GM12878 (cell line): ENCODE measurements around the gene SMAD4. TPM values are rescaled to one million over a fixed set of nuclear protein-coding genes. Genes with fewer than 3 reads are reported as not detected.

Source experiments
- ATAC-seq: fragments of 200-7000 bp; cut with Tn5 transposase; 3 replicates; pipeline ENCODE4 v1.9.1; 2020; ENCODE audit warnings: mild to moderate bottlenecking, moderate library complexity
- BruUV-seq: library from RNA; stranded (reverse); fragments of 400-500 nt; replicated peaks from 2 replicates; lab custom pipeline; 2021; lab: Mats Ljungman, UMichigan
- CTCF ChIA-PET: fragments of 300-600 bp; sonication (Branson Sonifier 250); formaldehyde crosslinking; extraction: SDS; loops from one replicate; lab custom pipeline; 2021; ENCODE audit warnings: inconsistent platforms; lab: Yijun Ruan, JAX
- POLR2A ChIA-PET: fragments of 350-600 bp; formaldehyde crosslinking; extraction: SDS; loops from one replicate; lab custom pipeline; 2021; ENCODE audit warnings: inconsistent platforms; lab: Charles Lee
- RAD21 ChIA-PET: fragments of 300-600 bp; sonication (Branson Sonifier 250); formaldehyde crosslinking; loops from one replicate; lab custom pipeline; 2023; ENCODE audit warnings: antibody characterized with exemption; ENCODE audit not compliant: unreplicated experiment; lab: Charles Lee
- SMC1A ChIA-PET: fragments of 300-600 bp; sonication (Branson Sonifier 250); formaldehyde crosslinking; loops from one replicate; lab custom pipeline; 2023; ENCODE audit not compliant: unreplicated experiment, uncharacterized antibody; lab: Charles Lee
- DNase-seq: peaks from one replicate; pipeline ENCODE4 v3.0.0-alpha.2; 2011; ENCODE audit warnings: low read depth, low spot score
- FAIRE-seq: peaks from 3 replicates; lab custom pipeline; 2011; peaks lifted over from hg19 to GRCh38; lab: Jason Lieb, UNC
- H2AFZ ChIP-seq: 2 replicates; pipeline ENCODE4 v1.6.0; 2011; ENCODE audit warnings: low read depth, low read length, control low read depth; ENCODE audit not compliant: control insufficient read depth
- H3K27ac ChIP-seq: 2 replicates; pipeline ENCODE4 v1.5.1; 2011; ENCODE audit warnings: control low read depth; ENCODE audit not compliant: control insufficient read depth, insufficient read depth
- H3K27me3 ChIP-seq, 2 experiments: replicated peaks in 1 of 2; 2 replicates each; pipeline versions ENCODE4 v1.6.0 to v1.6.1; 2011; ENCODE audit warnings: low read length in 1 of 2; ENCODE audit not compliant: control insufficient read depth in 2 of 2, insufficient read depth in 2 of 2
- H3K36me3 ChIP-seq, 2 experiments: 2 replicates each; pipeline ENCODE4 v1.5.1; 2011; ENCODE audit warnings: low read length in 1 of 2; ENCODE audit not compliant: control insufficient read depth in 2 of 2, insufficient read depth in 2 of 2
- H3K4me1 ChIP-seq: 2 replicates; pipeline ENCODE4 v1.6.1; 2011; ENCODE audit warnings: mild to moderate bottlenecking, low read length, moderate library complexity, mixed read lengths; ENCODE audit not compliant: control insufficient read depth, insufficient read depth
- H3K4me2 ChIP-seq: 2 replicates; pipeline ENCODE4 v1.6.0; 2011; ENCODE audit warnings: control low read depth; ENCODE audit not compliant: control insufficient read depth, insufficient read depth
- H3K4me3 ChIP-seq: fragments of 200-600 bp; sonication (generic); 2 replicates; pipeline ENCODE4 v1.5.1; 2016
- H3K79me2 ChIP-seq: 2 replicates; pipeline ENCODE4 v1.6.0; 2011; ENCODE audit warnings: low read length; ENCODE audit not compliant: control insufficient read depth, insufficient read depth
- H3K9ac ChIP-seq: 2 replicates; pipeline ENCODE4 v1.8.0; 2011; ENCODE audit warnings: low read length, control low read depth, mixed read lengths; ENCODE audit not compliant: control insufficient read depth, insufficient read depth
- H3K9me3 ChIP-seq: replicated peaks from 3 replicates; pipeline ENCODE4 v1.5.1; 2011; ENCODE audit warnings: mild to moderate bottlenecking, low read length; ENCODE audit not compliant: control insufficient read depth, insufficient read depth
- H4K20me1 ChIP-seq: 2 replicates; pipeline ENCODE4 v1.6.0; 2011; ENCODE audit not compliant: control insufficient read depth, insufficient read depth
- HDAC6 ChIP-seq: fragments of 200-600 bp; sonication (generic); IDR thresholded peaks from one replicate; pipeline ENCODE4 v1.8.0; 2017; ENCODE audit warnings: antibody characterized with exemption; ENCODE audit not compliant: unreplicated experiment
- MTA3 ChIP-seq: IDR thresholded peaks from 2 replicates; pipeline ENCODE4 v1.6.1; 2012; ENCODE audit warnings: low read length, inconsistent platforms, borderline replicate concordance
- RAD21 ChIP-seq: IDR thresholded peaks from 2 replicates; pipeline ENCODE4 v1.6.1; 2011; ENCODE audit warnings: mild to moderate bottlenecking, low read depth, low read length, moderate library complexity; ENCODE audit not compliant: insufficient read depth
- ZNF622 ChIP-seq: fragments of 450-650 bp; IDR thresholded peaks from 2 replicates; pipeline ENCODE4 v1.6.1; 2017; ENCODE audit warnings: mild to moderate bottlenecking, inconsistent platforms
- WGBS: methylation state at CpG from one replicate; pipeline ENCODE4 v1.1.6; 2016; ENCODE audit warnings: low lambda C conversion rate; ENCODE audit not compliant: insufficient replicate concordance, insufficient coverage; ENCODE audit errors: missing lambda C conversion rate; 5-methylcytosine and 5-hydroxymethylcytosine counted together
- in situ Hi-C: fragments of 300-500 bp; cut with MboI; formaldehyde crosslinking; loops from 9 replicates; pipeline ENCODE4 v1.14.3; 2018; ENCODE audit warnings: mixed read lengths
- intact Hi-C: fragments of 100-400 bp; cut with micrococcal nuclease; formaldehyde crosslinking; loops from one replicate; pipeline ENCODE4 v1.14.2; 2022; ENCODE audit not compliant: unreplicated experiment
- polyA plus RNA-seq, 11 experiments: library from polyadenylated mRNA; depleted of rRNA in 4 of 11; unstranded in 6 of 11; stranded (reverse) in 5 of 11; fragments of >200 nt; fragmentation: Nextera tagmentation in 4 of 11; fragmentation: Illumina TruSeq in 1 of 11; extraction: Ambion mirVana in 4 of 11; extraction: Trizol in 1 of 11; gene quantifications; 1 replicate in 1 of 11; 2 replicates in 10 of 11; pipeline versions ENCODE4 v1.2.1 to v1.2.3, GENCODE V29; 2011 to 2016; ENCODE audit warnings: inconsistent platforms in 2 of 11, missing spikeins in 2 of 11, low read depth in 1 of 11
- total RNA-seq, 4 experiments: library from RNA; depleted of rRNA in 3 of 4; stranded (reverse); fragments of >200 nt in 3 of 4; fragmentation: Illumina TruSeq in 1 of 4; extraction: Trizol in 1 of 4; gene quantifications; 2 replicates each; pipeline versions ENCODE4 v1.2.1 to v1.2.3, GENCODE V29; 2013 to 2021
- TF ChIP-seq, protein P1 (sequence below): fragments of 450-650 bp; IDR thresholded peaks from 2 replicates; pipeline ENCODE4 v1.6.1; 2017; ENCODE audit warnings: low read depth, mild to moderate bottlenecking, moderate library complexity

Gene SMAD4
- total and polyA plus RNA-seq, 10 of the 15 experiments (the other 5 are each of a cell fraction or from before 2014, with no cell fraction given) = 9.6 to 99.9 (median 37.5) TPM

DNA sequence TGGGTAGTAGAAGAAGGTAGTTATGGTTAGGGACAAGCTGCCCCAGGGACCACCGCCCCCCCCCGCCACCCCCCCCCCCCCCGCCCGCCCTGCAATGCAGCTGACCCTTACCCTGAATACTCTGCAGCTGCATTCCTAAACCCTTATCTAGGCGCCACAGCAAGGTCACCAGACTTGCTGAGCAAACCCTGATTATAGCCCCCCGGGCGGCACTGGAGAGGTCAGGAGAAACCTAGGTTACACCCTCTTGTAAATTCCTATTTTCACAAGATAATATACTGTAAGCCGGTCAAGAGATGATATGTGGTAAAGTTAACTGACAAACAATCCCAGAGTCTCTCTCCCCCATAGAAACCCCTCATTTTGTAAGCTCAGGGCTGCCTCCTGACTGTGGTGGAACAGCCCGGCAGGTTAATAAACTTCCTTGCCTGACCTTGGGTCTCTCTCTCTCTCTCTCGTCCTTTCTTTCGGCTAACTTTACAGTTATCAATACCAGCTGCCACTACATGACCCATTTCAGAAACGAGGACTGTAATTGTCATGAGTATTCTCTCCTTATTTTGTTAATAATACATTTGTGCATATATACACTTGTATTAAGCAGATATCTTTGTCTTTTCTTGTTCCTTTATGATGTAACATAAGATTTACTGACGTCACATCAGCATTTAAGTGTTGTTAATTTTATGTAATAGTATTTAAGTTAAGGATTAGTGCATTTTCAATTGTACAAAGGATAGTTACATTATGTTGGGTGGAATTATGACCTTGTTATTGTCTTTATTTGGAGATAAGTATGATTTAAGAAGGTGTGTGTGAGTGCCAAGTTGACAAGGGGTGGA, 22.8 kb upstream of the SMAD4 start:
- CTCF ChIA-PET = no interaction called here
- H3K9ac ChIP-seq = no peak overlapping the region
- FAIRE-seq = no peak
- RAD21 ChIA-PET = no interaction called here
- no peaks in the 10 kb centered on the region for H3K4me1 ChIP-seq
- H3K4me2 ChIP-seq = no peak overlapping the region
- TF ChIP-seq, protein P1, sequence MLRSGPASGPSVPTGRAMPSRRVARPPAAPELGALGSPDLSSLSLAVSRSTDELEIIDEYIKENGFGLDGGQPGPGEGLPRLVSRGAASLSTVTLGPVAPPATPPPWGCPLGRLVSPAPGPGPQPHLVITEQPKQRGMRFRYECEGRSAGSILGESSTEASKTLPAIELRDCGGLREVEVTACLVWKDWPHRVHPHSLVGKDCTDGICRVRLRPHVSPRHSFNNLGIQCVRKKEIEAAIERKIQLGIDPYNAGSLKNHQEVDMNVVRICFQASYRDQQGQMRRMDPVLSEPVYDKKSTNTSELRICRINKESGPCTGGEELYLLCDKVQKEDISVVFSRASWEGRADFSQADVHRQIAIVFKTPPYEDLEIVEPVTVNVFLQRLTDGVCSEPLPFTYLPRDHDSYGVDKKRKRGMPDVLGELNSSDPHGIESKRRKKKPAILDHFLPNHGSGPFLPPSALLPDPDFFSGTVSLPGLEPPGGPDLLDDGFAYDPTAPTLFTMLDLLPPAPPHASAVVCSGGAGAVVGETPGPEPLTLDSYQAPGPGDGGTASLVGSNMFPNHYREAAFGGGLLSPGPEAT = no peak
- TF ChIP-seq ZNF622 (no peak), HDAC6 (no peak), RAD21 (no peak)
- TF ChIP-seq, all 136 proteins: peak for 0
- intact Hi-C loops (no loop called here), in situ Hi-C loops (no loop called here)
- H3K27ac ChIP-seq = no peak overlapping the region
- 73% methylated on average over 13 of the region's 13 CpGs for WGBS
- no peak overlapping the region for H3K4me3 ChIP-seq
- SMC1A ChIA-PET = no interaction called here
- no peaks in the 10 kb centered on the region for H3K9me3 ChIP-seq
- ATAC-seq (no peak), DNase-seq (no peak)
- H2AFZ ChIP-seq = no peak overlapping the region
- H3K36me3 ChIP-seq = no peaks in the 10 kb centered on the region
- H4K20me1 ChIP-seq = no peaks in the 10 kb centered on the region
- POLR2A ChIA-PET = no interaction called here
- no TSS peak for BruUV-seq
- H3K79me2 ChIP-seq = no peaks in the 10 kb centered on the region
- no peaks in the 10 kb centered on the region for H3K27me3 ChIP-seq

DNA sequence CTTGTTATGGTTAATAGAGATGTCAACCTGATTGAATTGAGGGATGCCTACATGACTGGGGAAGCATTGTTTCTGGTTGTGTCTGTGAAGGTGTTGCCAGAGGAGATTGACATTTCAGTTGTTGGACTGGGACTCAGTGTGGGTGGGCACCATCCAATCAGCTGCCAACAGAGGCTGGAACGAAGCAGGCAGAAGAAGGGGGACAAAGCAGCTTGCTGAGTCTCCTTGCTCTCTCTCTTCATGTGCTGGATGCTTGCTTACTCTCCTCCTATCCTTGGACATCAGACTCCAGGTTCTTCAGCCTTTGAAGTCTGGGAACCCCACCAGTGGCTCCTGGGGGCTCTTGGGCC, 22.2 kb upstream of the SMAD4 start:
- in situ Hi-C loops = no loop called here
- WGBS = 44% methylated on average over 1 of the region's 1 CpG
- SMC1A ChIA-PET = no interaction called here

More for the DNA sequence above, 22.2 kb upstream of the SMAD4 start:
- H3K9ac ChIP-seq = no peak overlapping the region
- H3K27me3 ChIP-seq = no peaks in the 10 kb centered on the region
- no peaks in the 10 kb centered on the region for H3K36me3 ChIP-seq
- no peak for TF ChIP-seq MTA3
- TF ChIP-seq, all 136 proteins: peak for 0
- DNase-seq (no peak), FAIRE-seq (no peak), ATAC-seq (no peak)
- Histone ChIP-seq H3K4me1 (no peaks in the 10 kb centered on the region), H4K20me1 (no peaks in the 10 kb centered on the region), H3K27ac (no peak overlapping the region), H2AFZ (no peak overlapping the region), H3K4me2 (no peak overlapping the region), H3K4me3 (no peak overlapping the region), H3K9me3 (no peaks in the 10 kb centered on the region), H3K79me2 (no peaks in the 10 kb centered on the region)
- ChIA-PET CTCF (interaction anchor here (0.6 kb wide), 1 partner anchor 56 kb away, joined by 6 read pairs; no protein-coding TSS in a partner anchor), RAD21 (no interaction called here), POLR2A (no interaction called here)
- no TSS peak for BruUV-seq
- intact Hi-C loops = no loop called here
